GM21528 (cell line): Measurements from ENCODE around the gene ATXN1.
A peak's percentile ranks its signal among the peaks of the same experiment; 100 is the strongest.

Experiments used
- ATAC-seq: cut with Tn5 transposase; IDR thresholded peaks from one replicate; pipeline ENCODE4 v1.9.1; 2021; ENCODE audit warnings: mild to moderate bottlenecking, moderate library complexity; ENCODE audit not compliant: unreplicated experiment, low FRiP score

ATXN1 gene

GRCh38 chr6:16764188-16764950 is 3.1 kb upstream of the ATXN1 start:
- ATAC-seq, result no peak

- ATAC-seq, result peak; percentile 38
These were observed 1.6 kb upstream of the ATXN1 start for GRCh38 chr6:16762550-16763477.

DNA sequence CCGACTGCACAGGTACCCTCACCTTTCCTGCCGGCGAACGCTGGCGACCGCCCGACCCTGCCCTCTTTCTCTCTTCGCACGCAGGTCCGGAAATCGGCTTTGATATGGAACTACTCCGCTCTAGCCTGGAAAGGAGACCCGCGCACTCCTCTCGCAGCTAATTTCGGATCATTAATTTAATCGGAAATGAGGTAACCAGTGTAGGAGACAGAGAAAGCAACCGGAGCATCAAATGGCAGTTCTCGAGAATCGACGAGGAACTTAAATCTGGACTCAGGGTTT is 949 bp upstream of the ATXN1 start:
- ATAC-seq, result peak; percentile 6

GRCh38 chr6:16761471-16762267 is 409 bp upstream of the ATXN1 start:
- ATAC-seq, result peak; percentile 51

DNA sequence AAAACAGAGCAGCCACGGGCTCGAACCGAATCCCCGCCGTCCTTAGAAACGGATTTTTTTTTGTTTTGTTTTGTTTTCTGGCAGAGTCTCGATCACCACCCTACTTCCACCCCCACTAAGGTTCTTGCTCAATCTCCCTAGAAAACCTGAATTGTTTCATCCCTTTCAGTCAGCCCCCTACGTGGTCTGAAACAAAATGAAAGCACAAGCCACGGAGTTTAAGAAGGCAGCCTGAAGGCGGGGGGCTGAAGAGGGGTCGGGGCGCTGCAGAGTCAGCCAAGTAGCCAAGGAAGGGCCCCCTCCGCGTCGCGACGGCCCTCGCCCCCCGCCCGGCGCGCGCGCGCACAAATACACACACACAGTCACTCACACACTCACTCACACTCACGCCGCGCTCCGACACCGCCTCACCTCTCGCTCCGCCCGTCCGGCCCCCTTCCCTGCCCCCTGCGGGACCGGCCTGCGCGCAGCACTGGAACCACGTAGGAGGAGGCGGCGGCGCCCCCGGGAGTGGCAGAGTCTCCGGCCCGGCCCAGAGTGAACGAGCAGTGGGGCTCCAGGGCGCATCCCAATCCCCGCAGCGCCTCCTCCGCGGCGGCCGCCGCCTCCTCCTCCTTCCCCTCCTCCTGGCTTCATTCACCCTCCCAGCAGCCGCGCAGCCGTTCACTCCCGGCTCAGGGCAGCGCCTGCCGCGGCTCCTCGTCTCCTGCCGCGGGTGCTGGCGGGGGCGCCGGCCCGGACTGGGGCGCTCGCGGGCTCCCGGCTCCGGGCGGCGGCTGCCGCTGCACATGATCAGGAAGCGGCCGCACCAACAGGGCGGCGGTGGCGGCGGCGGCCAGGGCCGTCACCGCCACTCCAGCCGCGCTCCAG is 1.4 kb downstream of the ATXN1 start:
- peak; percentile 36 for ATAC-seq

GRCh38 chr6:16759181-16759645 is 2.0 kb downstream of the ATXN1 start:
- no peak for ATAC-seq

- ATAC-seq, result no peak
These were observed 2.9 kb downstream of the ATXN1 start for GRCh38 chr6:16758163-16758975.

- no peak for ATAC-seq
These were observed 3.9 kb downstream of the ATXN1 start for GRCh38 chr6:16757332-16757731.

DNA sequence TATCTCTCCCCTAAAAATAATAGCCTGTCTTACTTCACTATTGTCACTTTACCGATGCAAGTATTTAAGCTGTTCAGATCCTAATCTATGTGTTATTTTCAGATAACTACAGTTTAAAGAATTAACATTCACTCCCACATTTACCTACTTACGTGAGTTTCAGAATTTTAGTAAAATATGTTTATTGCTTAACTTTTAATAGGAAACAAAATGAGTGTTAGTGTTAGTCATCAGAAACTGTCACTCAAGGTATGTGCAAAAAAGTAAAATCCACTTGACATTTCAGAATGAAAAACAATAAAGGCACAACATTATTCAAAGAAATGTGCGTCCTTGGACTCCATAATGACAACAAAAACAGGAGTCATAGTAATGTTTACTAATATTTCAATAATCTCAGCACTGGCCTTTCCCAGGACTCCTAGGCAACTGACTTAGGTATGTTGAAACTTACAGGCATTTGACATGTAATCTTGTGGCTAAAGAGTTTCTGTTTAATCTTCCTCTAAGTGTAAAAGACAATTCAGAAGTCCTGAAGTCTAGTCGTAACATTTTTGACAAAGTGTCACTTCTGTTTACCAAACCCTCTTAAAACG is 4.5 kb downstream of the ATXN1 start:
- no peak for ATAC-seq

GRCh38 chr6:16755544-16755943 is 5.7 kb downstream of the ATXN1 start:
- no peak for ATAC-seq

- ATAC-seq, result no peak
These were observed 6.4 kb downstream of the ATXN1 start for GRCh38 chr6:16754876-16755275.

GRCh38 chr6:16754274-16754673 is 7.0 kb downstream of the ATXN1 start:
- ATAC-seq, result no peak

GRCh38 chr6:16753341-16753740 is 7.9 kb downstream of the ATXN1 start:
- ATAC-seq, result no peak

DNA sequence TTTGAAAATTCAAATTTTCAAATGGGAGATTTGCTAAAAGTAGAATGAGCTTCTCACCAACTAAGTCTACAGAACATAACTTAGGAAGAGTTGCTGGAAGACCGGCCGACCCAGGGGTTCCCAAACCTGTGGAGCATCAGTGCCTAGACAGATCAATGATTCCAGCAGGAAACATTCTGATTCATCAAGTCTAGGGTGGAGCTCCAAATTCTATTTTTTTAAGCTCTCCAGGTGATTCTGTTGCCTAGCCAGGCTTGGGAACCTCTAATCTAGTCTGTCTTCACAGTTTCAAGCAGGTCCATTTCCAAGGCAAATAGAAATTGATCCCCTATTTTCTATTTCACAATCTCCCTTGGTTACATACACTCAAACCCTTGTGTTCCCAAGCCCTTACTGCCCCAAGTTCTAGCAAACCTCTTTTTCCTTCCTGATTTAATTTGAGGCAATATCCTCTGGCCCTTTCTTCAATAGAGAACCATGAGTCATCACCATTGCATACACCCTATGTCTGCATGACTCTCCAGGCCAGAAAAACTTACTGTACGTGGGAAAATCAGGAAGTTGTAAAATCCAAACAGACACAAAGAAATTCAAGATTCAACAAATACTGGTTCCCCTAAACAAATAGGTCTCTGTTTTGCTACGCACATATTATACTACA is 8.9 kb downstream of the ATXN1 start:
- ATAC-seq, result no peak

GRCh38 chr6:16751251-16751946 is 9.9 kb downstream of the ATXN1 start:
- no peak for ATAC-seq

DNA sequence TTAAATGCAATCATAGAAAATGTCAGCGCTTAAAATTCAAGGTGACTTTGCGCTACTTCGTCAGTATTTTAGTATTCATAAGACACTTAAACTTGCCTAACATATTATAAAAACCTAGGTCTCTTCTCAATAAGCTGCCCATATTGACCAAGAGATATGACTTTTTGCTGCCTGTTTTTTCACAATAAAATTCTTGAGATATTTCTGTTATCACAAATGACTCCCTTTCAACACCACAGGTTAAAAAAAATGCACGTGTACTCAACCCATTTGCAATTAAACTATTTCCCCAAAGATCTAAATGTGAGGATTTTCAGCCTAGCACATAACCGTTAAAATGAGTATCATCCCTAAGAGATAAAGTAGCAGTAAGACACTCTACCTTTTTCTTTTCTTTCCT is 10.7 kb downstream of the ATXN1 start:
- no peak for ATAC-seq
